T-helper 1 cell treated with Interleukin-12 subunit alpha and Interleukin-12 subunit beta and Interleukin-4 antibody, amounts not matched to agents 30 μg/mL and 1 μg/mL, for 36 hours (primary cell): ENCODE data around the gene NPAS4.

ENCODE experiments used
- H3K27ac Mint-ChIP-seq: one replicate; pipeline ENCODE4 v1.8.0; 2021; ENCODE audit warnings: mild to moderate bottlenecking, mixed read lengths
- H3K27me3 Mint-ChIP-seq: one replicate; pipeline ENCODE4 v1.8.0; 2021; ENCODE audit warnings: low read depth, mixed read lengths
- H3K36me3 Mint-ChIP-seq: one replicate; pipeline ENCODE4 v1.8.0; 2021; ENCODE audit warnings: low read depth, mixed read lengths
- H3K4me1 Mint-ChIP-seq: one replicate; pipeline ENCODE4 v1.8.0; 2021; ENCODE audit warnings: low read depth, mixed read lengths
- H3K4me3 Mint-ChIP-seq: one replicate; pipeline ENCODE4 v1.8.0; 2021; ENCODE audit warnings: mild to moderate bottlenecking, moderate library complexity, mixed read lengths
- H3K9me3 Mint-ChIP-seq: one replicate; pipeline ENCODE4 v1.8.0; 2021; ENCODE audit warnings: mixed read lengths

The NPAS4 gene

GRCh38 chr11:66472054-66472453, 51.2 kb downstream of the NPAS4 start:
- Mint-ChIP-seq H3K36me3 (peaks cover 2% of the 10 kb centered on the region), H3K9me3 (no peaks in the 10 kb centered on the region), H3K4me1 (peaks cover 12% of the 10 kb centered on the region), H3K27me3 (no peaks in the 10 kb centered on the region), H3K4me3 (no peak overlapping the region), H3K27ac (no peak overlapping the region)

- Mint-ChIP-seq H3K4me1 (peaks cover 10% of the 10 kb centered on the region), H3K27me3 (no peaks in the 10 kb centered on the region), H3K9me3 (no peaks in the 10 kb centered on the region), H3K27ac (no peak overlapping the region), H3K4me3 (no peak overlapping the region), H3K36me3 (peaks cover 2% of the 10 kb centered on the region)
These were observed 52.3 kb downstream of the NPAS4 start for GRCh38 chr11:66473167-66473566.

- Mint-ChIP-seq H3K9me3 (no peaks in the 10 kb centered on the region), H3K27ac (no peak overlapping the region), H3K36me3 (peaks cover 2% of the 10 kb centered on the region), H3K4me3 (no peak overlapping the region), H3K4me1 (peaks cover 9% of the 10 kb centered on the region), H3K27me3 (no peaks in the 10 kb centered on the region)
These were observed 53.0 kb downstream of the NPAS4 start for GRCh38 chr11:66473608-66474515.

- peaks cover 16% of the 10 kb centered on the region for H3K4me1 Mint-ChIP-seq
- H3K27me3 Mint-ChIP-seq, result no peaks in the 10 kb centered on the region
- H3K27ac Mint-ChIP-seq, result no peak overlapping the region
- peaks cover 2% of the 10 kb centered on the region for H3K36me3 Mint-ChIP-seq
- no peaks in the 10 kb centered on the region for H3K9me3 Mint-ChIP-seq
- no peak overlapping the region for H3K4me3 Mint-ChIP-seq
These were observed 54.7 kb downstream of the NPAS4 start for GRCh38 chr11:66475349-66476172.
